ENCODE measurements around the gene THOC6. TPM values are rescaled to one million over a fixed set of nuclear protein-coding genes. Genes with fewer than 3 reads are reported as not detected.

The THOC6 gene
- polyA plus RNA-seq, 1 experiment: 20.5 TPM

DNA sequence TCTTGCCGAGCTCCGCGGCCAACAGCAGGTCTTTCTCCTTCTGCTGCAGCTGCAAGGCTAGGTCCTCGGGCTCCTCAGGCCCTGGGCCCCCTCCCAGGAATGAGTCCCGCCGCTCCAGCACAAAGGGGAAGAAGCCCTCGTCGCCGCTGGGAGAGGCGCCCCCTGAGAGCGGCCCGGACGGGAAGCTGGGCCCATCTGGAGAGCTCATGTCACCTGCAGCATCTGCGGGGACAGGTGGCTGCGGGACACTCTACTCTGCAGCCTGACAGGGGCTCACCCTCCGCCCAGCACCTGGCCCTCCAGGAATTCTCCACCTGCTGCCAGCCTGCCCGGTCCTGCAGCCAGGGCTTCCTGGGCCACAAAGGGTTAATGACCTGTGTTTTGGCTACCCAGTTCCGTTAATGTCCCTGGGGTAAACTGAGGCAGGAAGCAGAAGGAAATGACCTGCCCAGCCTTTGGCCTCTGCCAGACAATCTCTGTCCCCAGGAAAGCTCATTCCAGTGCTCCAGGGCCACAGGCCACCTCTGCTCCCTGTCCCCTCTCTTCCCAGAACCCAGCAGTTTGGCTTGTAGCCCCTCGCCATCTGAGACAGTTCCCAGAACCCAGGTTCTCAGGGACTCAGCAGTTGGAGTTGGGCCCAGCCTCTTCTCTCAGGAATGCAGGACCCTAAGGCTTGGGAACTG, 11.6 kb downstream of the THOC6 start:
- Histone ChIP-seq H3K27me3 (ENCODE audit: control insufficient read depth, insufficient read depth, low read length) (peaks cover 49% of the 10 kb centered on the region), H3K4me3 (ENCODE audit: low read depth, low read length) (no peak overlapping the region), H3K36me3 (ENCODE audit: control insufficient read depth, insufficient read depth, low read length) (no peaks in the 10 kb centered on the region)
- POLR2A ChIA-PET: no interaction called here
- no peak for DNase-seq (ENCODE audit: low read depth)
- CTCF ChIA-PET: interaction anchor here (1.3 to 8.0 kb wide), 5 partner anchors 14 to 131 kb away, joined by 3 to 78 read pairs (median 4); partner anchors contain the start of genes HCFC1R1, THOC6 and TNFRSF12A
- TF ChIP-seq, protein P1, sequence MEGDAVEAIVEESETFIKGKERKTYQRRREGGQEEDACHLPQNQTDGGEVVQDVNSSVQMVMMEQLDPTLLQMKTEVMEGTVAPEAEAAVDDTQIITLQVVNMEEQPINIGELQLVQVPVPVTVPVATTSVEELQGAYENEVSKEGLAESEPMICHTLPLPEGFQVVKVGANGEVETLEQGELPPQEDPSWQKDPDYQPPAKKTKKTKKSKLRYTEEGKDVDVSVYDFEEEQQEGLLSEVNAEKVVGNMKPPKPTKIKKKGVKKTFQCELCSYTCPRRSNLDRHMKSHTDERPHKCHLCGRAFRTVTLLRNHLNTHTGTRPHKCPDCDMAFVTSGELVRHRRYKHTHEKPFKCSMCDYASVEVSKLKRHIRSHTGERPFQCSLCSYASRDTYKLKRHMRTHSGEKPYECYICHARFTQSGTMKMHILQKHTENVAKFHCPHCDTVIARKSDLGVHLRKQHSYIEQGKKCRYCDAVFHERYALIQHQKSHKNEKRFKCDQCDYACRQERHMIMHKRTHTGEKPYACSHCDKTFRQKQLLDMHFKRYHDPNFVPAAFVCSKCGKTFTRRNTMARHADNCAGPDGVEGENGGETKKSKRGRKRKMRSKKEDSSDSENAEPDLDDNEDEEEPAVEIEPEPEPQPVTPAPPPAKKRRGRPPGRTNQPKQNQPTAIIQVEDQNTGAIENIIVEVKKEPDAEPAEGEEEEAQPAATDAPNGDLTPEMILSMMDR (IDR thresholded peaks at IDR 0.05; ENCODE audit: insufficient read depth, low read depth, low read length): no peak

DNA sequence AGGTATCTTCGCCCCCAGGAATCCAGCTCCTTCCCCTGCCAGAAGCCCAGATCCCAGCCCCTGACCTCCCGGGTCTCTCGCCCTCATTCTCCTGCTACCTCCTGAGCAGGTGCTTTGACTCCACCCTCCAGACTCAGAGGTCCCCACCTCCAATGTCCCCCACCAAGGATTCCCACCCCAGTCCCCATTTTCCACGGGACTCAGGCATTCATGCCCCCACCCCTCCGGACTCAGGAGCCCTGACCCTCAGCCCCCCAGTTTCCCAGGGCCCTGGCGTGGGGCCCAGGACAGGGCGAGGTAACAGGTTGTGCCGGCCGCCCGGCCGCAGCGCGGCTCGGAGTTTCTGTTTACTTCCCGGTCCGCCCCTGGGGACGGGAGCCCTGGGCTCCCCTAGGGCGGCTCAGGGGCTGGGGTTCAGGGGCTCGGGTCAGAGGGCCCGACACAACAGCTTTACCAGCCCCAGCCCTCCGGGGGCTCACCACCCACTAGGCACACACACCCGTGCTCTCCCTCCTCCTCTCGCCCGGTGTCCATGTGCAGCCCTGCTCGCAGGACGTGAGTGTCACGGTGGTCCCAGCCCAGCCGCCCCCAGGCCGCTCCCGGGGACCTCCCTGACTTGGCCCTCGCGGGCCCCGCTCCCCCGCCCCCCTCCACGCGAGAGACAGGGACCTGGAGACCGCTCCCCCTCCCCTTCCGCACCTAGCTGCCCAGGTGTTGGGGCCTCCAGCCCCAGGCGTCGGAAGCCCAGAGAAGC, 12.3 kb downstream of the THOC6 start:
- Histone ChIP-seq H3K36me3 (ENCODE audit: control insufficient read depth, insufficient read depth, low read length) (no peaks in the 10 kb centered on the region), H3K4me3 (ENCODE audit: low read depth, low read length) (no peak overlapping the region), H3K27me3 (ENCODE audit: control insufficient read depth, insufficient read depth, low read length) (peaks cover 49% of the 10 kb centered on the region)
- CTCF ChIA-PET: interaction anchor here (1.3 to 1.8 kb wide), 3 partner anchors 8 to 22 kb away, joined by 3 to 4 read pairs (median 4); no protein-coding TSS in a partner anchor
- DNase-seq (ENCODE audit: low read depth): no peak
- POLR2A ChIA-PET: no interaction called here
- TF ChIP-seq, protein P1 (IDR thresholded peaks at IDR 0.05; ENCODE audit: insufficient read depth, low read depth, low read length): no peak

DNA sequence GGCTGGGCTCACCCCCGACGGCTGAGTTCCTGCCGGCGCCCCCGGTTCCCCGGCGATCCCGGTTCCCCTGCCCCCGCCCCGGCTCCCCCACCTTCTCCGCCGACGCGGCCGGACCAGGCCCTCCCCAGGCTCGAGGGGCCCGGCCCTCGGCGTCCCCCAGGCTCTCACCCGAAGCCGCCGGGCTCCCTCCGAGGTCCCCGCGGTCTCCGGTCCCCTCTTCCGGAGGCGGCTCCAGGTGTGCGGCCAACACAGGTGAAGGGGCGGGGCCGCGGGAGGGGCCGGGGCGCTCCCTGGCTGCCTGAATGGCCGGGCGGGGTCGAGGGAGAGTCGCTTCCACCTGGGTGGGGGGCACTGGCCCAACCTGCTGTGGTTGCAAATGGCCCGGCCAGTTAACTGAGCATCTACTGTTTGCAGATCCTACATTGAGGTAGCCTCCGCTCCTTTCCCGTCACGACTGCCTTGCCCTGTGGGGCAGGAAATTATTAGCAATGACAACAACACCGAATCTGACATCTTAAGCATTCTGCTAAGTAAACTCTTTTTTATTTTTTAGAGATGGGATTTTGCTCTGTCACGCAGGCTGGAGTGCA, 13.0 kb downstream of the THOC6 start, which contains the start of gene BICDL2:
TSS of gene BICDL2 (minus strand) at position 219 of the 590 bp plus-strand sequence. CDS start 1,448 bp downstream, outside the sequence.
- Histone ChIP-seq H3K27me3 (ENCODE audit: control insufficient read depth, insufficient read depth, low read length) (peaks cover 50% of the 10 kb centered on the region), H3K4me3 (ENCODE audit: low read depth, low read length) (no peak within 1 kb of the TSS), H3K36me3 (ENCODE audit: control insufficient read depth, insufficient read depth, low read length) (no peaks in the 10 kb centered on the region)
- no peak for DNase-seq (ENCODE audit: low read depth)
- POLR2A ChIA-PET: no interaction called here
- TF ChIP-seq, protein P1 (IDR thresholded peaks at IDR 0.05; ENCODE audit: insufficient read depth, low read depth, low read length): no peak
- CTCF ChIA-PET: interaction anchor here (1.3 to 1.8 kb wide), 3 partner anchors 9 to 22 kb away, joined by 3 to 4 read pairs (median 4); no protein-coding TSS in a partner anchor

DNA sequence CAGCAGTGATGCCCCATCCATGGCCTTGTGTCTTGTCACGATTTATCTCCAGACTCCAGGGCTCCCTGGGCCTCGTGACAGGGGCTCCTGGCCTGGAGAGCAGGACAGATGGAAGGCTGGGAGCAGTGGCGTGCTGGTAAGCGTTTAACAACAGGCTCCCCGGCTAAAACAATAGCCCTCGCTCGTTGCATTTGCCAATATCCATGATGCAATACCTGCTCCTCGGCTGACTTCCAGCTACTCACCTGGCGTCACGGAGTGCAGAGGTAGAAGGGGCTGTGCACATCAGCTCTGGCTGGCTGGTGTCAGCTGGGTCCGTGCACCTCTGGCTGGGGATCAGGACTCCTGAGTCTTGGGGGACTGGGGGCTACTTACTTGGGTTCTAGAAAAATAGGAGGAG, 14.4 kb downstream of the THOC6 start:
- DNase-seq (ENCODE audit: low read depth): no peak
- Histone ChIP-seq H3K4me3 (ENCODE audit: low read depth, low read length) (no peak overlapping the region), H3K27me3 (ENCODE audit: control insufficient read depth, insufficient read depth, low read length) (peaks cover 47% of the 10 kb centered on the region), H3K36me3 (ENCODE audit: control insufficient read depth, insufficient read depth, low read length) (no peaks in the 10 kb centered on the region)
- ChIA-PET CTCF (interaction anchor here (1.4 to 8.1 kb wide), 5 partner anchors 8 to 91 kb away, joined by 4 to 97 read pairs (median 5); no protein-coding TSS in a partner anchor), POLR2A (no interaction called here)
- TF ChIP-seq, protein P1 (IDR thresholded peaks at IDR 0.05; ENCODE audit: insufficient read depth, low read depth, low read length): no peak

All from BJ (cell line).